ENCODE results near the gene ATXN1.

The ATXN1 gene

DNA sequence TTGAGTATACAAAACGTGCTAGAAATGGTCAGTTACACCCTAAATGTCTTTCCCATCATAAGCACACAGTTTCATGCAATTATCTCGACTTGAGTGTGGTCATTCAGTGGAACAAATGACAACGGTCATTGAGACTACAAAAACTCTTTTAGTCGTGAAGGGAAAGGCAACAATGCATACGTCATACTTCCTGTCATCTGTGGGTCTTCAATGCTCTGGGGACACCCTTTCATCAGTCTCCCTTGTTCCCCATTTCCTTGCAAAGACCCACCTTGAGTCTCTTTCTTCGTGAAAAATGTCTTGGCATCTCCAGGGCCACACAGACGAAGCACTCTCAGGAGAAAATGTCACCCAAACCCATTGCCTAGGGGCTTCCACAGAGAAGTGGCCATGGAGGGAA lies 284.4 kb downstream of the ATXN1 start:
- no peak for TF ChIP-seq CTCF (IDR thresholded peaks at IDR 0.05; ENCODE audit: low read depth, low read length)
- H3K4me3 ChIP-seq (ENCODE audit: low read depth, low read length), result no peak overlapping the region

DNA sequence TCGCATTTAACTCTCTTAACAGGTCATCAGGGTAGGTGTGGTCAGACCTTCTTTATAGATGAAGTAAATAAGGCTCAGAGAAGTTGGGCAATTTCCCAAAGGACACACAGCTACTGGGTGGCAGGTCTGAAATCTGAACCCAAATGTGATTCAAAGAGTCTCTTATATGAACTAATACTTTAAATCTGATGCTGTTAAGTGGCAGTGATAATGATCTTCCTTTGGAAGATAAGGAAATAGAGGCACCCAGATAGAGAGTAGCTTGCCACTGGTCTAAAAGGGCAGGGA lies 285.8 kb downstream of the ATXN1 start:
- H3K4me3 ChIP-seq (ENCODE audit: low read depth, low read length), result no peak overlapping the region
- TF ChIP-seq CTCF (IDR thresholded peaks at IDR 0.05; ENCODE audit: low read depth, low read length), result no peak

DNA sequence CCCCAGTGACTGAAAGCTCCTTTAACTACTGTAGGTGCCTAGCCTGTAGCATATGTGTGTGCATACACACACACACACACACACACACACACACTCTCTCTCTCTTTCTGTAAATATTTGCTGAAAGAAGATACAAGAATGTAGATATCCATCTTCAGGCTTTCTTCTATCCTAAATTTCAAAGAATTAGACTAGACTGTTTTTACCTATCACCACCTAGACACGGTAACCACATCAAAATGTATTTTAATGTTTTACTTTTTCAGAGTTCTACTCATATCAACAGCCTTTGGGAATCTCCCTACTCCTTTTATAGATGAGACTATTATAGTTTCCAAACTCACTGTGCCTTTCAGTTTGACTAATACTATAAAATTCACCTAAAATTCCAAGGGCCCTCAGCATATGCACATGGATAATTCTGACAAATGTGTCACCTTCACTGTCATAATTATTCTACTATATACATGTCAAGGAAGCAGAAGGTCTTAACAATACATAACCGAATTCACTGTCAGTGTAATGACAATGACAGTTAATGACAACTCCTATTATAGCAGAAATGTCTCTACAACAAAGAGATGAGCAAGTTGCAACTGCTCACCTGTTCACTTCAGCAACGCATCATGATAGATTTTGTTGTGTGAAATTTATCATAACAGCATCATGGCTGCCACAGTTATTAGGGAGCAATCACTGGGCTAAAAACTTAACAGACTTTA lies 286.3 kb downstream of the ATXN1 start:
- no peak overlapping the region for H3K4me3 ChIP-seq (ENCODE audit: low read depth, low read length)
- TF ChIP-seq CTCF (IDR thresholded peaks at IDR 0.05; ENCODE audit: low read depth, low read length), result no peak

- TF ChIP-seq CTCF (IDR thresholded peaks at IDR 0.05; ENCODE audit: low read depth, low read length), result no peak
- H3K4me3 ChIP-seq (ENCODE audit: low read depth, low read length), result no peak overlapping the region
Observed at GRCh38 chr6:16473908-16474771, 287.1 kb downstream of the ATXN1 start.

- no peak overlapping the region for H3K4me3 ChIP-seq (ENCODE audit: low read depth, low read length)
- TF ChIP-seq CTCF (IDR thresholded peaks at IDR 0.05; ENCODE audit: low read depth, low read length), result no peak
Observed at GRCh38 chr6:16473184-16473907, 287.9 kb downstream of the ATXN1 start.

GRCh38 chr6:16472349-16473069 lies 288.8 kb downstream of the ATXN1 start:
- H3K4me3 ChIP-seq (ENCODE audit: low read depth, low read length), result no peak overlapping the region
- no peak for TF ChIP-seq CTCF (IDR thresholded peaks at IDR 0.05; ENCODE audit: low read depth, low read length)
